Astrocyte of the spinal cord (primary cell): Measurements from ENCODE around the gene SASH1.
A peak's percentile ranks its signal among the peaks of the same experiment; 100 is the strongest.

ENCODE experiments used
- DNase-seq: peaks from one replicate; pipeline ENCODE4 v3.0.0; 2011; ENCODE audit warnings: low read depth, low spot score
- H3K4me3 ChIP-seq: 2 replicates; pipeline ENCODE4 v1.5.1; 2011; ENCODE audit warnings: low read depth, mild to moderate bottlenecking, low read length, moderate library complexity
- in situ Hi-C: cut with HindIII; loops from 2 replicates; pipeline ENCODE4 v1.10.0; 2017; ENCODE audit warnings: low sequenced_read_pairs
- TF ChIP-seq, protein P1 (sequence below): IDR thresholded peaks from 2 replicates; pipeline ENCODE4 v1.5.1; 2012; ENCODE audit warnings: low read depth, mild to moderate bottlenecking, low read length, inconsistent platforms

SASH1 gene

DNA sequence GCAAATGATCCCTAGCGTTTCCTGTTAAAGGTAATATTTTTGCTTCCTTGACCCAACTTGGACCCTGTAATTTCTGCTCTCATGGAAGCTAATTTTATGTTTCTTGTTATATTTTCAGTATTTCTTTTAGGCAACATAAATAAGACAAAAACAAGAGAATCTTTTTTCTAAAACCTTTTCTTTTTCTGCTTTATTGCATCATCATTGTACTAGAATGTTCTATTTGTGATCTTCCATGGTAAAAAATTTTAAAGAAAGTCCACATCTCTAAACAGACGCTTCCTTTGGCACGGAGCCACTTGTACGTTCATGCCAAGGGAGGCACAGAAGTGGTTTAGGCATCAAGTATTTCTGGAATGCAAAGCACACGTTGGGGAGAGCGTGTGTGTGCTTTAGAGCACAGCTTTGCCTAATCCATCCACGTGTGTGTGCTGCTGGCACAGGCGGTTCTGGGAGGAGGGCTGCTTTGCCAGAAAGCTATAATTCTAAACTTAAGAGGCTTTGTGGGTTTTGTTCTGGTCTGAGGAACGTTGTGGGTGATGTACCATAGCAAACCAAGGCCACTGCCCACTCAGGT is 98.3 kb downstream of the SASH1 start:
- in situ Hi-C loops: no loop called here
- DNase-seq: peak; percentile 74

DNA sequence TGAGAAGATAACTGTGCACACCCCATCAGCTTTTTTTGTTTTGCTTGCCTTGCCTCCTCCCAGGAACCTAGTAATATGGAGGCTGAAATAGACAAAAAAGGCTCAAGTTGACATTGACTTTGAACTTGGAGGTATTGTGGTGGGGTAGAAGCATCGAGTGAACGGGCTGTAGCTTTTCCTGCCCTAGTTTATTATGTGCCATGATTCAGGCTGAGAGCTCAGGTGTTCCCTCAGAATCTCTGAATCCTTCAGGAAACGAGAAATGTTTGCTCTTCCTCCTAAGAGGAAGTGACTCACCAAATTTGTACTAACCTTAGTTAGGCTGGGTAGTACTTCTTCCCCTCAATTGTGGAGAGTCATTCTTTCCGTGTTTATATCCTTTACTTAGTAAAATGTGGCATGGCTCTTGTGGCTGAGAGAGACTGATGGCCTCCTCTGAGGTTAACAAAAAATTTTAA is 98.8 kb downstream of the SASH1 start:
- DNase-seq: peak; percentile 77
- TF ChIP-seq, protein P1, sequence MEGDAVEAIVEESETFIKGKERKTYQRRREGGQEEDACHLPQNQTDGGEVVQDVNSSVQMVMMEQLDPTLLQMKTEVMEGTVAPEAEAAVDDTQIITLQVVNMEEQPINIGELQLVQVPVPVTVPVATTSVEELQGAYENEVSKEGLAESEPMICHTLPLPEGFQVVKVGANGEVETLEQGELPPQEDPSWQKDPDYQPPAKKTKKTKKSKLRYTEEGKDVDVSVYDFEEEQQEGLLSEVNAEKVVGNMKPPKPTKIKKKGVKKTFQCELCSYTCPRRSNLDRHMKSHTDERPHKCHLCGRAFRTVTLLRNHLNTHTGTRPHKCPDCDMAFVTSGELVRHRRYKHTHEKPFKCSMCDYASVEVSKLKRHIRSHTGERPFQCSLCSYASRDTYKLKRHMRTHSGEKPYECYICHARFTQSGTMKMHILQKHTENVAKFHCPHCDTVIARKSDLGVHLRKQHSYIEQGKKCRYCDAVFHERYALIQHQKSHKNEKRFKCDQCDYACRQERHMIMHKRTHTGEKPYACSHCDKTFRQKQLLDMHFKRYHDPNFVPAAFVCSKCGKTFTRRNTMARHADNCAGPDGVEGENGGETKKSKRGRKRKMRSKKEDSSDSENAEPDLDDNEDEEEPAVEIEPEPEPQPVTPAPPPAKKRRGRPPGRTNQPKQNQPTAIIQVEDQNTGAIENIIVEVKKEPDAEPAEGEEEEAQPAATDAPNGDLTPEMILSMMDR: no peak
- no peak overlapping the region for H3K4me3 ChIP-seq
- in situ Hi-C loops: no loop called here

More for the DNA sequence above, 98.3 kb downstream of the SASH1 start:
- no peak overlapping the region for H3K4me3 ChIP-seq
- TF ChIP-seq, protein P1: no peak

DNA sequence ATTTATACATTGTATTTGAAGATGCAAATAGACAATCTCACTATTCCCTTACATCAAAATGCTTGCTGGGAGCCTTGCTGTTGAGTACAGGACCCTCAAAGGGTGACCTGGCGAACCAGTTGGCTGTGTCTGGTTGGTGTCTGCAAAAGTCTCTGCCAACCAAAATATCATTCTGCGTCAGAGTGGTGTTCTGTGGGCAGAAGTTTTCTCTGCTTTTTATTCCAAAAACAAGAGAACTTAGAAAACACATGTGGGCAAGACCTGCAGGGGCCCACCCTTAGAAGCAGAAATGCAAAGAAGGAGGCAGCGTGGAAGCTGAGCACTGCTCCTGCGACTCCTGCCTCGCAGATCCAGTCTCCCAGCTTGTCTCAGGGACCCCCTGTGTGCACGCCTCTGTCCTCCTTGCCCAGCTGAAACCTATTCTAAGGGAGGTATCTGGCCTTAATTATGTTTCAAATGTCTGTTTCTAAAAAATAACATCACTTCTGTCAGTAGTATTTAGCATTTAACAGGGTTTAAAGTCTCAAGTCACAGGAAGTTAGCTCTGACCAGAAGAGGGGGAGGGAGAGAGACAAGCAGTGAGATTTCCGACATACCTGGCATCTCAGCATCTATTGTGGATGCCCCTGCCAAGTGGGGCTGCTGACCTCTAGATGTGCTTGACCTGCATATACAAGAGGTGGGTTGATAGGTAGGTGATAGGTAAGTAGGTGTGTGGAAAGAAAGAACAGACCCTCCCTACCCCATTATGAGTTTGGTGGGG is 101.3 kb downstream of the SASH1 start:
- DNase-seq: peak; percentile 53
- no peak overlapping the region for H3K4me3 ChIP-seq
- TF ChIP-seq, protein P1: no peak
- in situ Hi-C loops: no loop called here

DNA sequence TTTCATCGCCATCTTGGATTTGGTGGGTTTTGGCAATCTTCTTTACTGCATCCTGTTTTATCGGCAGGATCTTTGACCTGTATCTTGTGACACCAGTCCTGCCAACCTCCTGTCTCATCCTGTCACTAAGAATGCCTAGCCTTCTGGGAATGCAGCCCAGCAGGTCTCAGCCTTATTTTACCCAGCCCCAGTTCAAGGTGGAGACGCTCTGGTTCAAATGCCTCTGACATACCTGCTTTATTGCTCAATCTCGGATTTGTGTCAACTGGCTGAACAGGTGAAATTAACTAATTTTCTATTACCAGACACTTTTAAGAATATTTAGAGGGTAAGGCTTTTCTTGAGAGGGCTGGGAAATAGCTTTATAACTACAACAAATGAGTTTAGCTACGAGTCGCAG is 102.5 kb downstream of the SASH1 start:
- no peak overlapping the region for H3K4me3 ChIP-seq
- no peak for DNase-seq
- in situ Hi-C loops: no loop called here
- TF ChIP-seq, protein P1: no peak

DNA sequence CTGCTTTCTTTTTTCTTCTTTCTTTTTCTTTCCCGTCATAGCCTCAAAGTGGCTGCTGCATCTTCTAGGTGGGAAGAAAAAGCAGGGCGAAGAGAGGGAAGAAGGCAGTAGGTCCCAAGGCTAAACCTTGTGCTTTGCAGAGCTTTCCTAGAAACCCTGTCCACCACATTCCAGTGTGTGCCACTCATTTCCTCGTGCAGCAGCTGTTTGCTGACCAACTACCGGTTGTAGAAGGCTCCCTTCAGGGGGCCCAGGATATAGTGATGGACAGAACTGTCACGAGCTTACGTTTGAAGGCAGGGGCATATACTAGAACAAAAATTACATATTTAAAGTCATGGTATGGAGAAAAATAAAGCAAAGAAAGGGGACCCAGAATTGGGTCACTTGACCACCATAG is 103.0 kb downstream of the SASH1 start:
- TF ChIP-seq, protein P1: no peak
- in situ Hi-C loops: no loop called here
- H3K4me3 ChIP-seq: no peak overlapping the region
- DNase-seq: peak; percentile 78

DNA sequence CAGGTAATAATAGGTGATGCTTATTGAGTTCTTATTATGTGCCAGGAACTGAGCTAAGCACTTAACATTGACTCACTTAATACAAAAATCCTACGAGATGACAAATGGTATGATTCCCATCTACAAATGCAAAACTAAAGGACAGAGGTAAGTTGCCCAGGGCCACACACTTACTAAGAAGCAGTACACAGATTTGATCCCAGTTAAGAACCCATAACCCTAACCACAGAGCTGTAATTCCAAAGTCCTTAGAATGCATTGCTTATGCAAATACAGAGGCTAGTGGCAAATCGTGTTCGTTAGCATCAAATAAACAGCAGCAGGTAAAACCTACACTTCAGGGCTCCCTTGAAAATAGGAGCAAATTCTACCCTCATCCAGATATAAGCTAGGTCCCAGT is 104.0 kb downstream of the SASH1 start:
- in situ Hi-C loops: no loop called here
- H3K4me3 ChIP-seq: no peak overlapping the region
- TF ChIP-seq, protein P1: no peak
- DNase-seq: no peak
